Stimulated activated CD8-positive, alpha-beta memory T cell treated with anti-CD3 and anti-CD28 coated beads, Interleukin-15, amount 100 ng/mL, for 48 hours (primary cell): ENCODE measurements around the gene EEPD1.

Experiments used
- DNase-seq, 2 donors: peaks; one replicate each; pipeline ENCODE4 v3.0.0-alpha.2; 2020; ENCODE audit warnings: low read depth in 2 of 2

EEPD1 gene

GRCh38 chr7:36279200-36279925, 126.3 kb downstream of the EEPD1 start:
- no peak for DNase-seq

DNA sequence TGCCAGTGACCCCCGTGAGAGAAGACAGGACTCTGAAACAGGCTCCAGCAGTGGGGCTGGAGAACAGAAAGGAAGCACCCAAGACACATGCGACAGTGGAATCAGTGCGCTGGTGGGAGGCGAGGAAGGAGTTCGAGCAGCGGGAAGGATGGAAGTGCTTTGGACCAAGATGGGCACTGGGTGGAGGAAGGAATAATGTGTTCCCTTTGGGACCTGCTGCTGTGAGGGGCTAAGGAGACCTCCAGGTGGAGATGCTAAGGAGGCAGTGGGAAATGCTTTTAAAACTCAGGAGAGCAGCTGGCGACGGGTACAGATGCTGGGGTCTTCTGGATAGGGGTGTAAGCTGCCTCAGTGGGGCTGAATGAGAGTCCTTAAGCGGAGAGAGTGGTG, 126.9 kb downstream of the EEPD1 start:
- DNase-seq = no peak

- DNase-seq = no peak
Measured at GRCh38 chr7:36280840-36281812, 128.1 kb downstream of the EEPD1 start.

DNA sequence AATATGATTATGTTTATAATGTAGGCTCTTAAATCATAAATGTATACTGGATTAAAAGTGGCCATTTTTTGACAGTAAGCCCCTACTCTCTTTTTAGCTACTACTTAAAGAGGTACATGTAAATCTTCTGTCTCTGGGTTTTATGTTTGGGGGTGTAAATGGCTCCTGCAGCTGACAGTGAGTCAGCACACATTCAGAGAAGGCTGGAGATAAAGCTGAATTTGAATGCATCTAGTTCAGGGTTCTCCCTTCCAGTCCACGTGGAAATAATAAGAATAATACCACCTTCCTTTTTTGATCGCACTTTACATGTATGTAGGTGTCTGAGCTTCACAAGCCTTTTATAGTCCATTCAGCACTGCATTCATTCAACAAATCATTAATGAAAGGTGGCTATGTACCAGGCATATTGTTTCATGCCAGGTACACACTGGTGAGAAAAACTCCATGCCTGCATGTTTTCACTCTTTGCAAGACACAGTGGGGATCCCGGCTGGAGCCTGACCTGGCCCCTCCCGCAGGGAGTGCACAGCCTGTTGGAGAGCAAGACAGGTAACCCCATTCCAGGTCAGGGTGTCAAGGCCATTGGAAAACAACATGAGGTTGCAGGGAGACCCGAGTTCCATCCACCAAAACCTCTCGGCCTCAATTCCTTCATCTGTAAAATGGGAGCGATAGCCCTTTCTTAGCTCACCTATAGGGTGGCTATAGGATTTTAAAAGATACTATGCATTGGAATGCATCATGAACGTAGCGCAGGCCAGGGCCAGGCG, 129.1 kb downstream of the EEPD1 start:
- no peak for DNase-seq

DNA sequence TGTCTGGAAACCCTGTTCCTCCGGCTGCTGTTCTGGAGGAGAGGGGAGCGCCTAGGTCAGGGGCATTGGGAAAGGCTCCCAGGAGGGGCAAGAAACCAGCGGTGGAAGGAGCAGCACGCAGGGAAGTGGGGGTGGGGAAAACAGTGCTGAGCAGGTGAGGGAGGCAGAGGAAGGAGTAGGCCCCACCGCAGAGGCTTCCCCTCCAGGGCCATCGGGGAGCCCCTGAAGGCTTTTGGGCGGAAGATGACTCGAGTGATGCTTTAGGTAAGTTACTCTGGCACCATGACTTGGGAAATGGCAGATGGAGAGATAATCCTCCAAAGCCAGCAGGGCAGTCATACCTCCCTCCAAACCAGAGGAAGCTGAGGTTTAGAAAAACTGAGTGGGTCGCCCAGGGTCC, 130.1 kb downstream of the EEPD1 start:
- peak; percentile 19 to 28 for DNase-seq

DNA sequence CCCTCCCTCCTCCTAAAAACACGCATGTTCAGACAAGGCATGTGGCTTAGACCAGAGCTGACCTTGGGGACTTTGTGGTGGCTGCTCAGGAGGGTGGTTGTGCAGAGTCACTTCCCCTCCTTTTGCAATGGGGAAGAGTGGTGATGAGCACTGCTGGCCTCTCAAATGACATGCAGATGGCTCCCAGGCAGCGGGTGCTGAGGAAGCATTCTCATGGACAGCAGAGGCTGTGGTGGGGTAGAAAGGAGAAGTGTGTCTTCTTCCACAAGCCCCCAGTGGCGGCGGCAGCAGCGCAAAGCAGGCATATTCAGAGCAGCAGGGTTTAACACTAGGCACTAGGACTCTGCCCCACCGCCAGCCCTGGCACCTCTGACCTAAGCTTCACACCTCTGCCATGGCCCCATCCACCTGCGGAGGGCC, 130.7 kb downstream of the EEPD1 start:
- no peak for DNase-seq

DNA sequence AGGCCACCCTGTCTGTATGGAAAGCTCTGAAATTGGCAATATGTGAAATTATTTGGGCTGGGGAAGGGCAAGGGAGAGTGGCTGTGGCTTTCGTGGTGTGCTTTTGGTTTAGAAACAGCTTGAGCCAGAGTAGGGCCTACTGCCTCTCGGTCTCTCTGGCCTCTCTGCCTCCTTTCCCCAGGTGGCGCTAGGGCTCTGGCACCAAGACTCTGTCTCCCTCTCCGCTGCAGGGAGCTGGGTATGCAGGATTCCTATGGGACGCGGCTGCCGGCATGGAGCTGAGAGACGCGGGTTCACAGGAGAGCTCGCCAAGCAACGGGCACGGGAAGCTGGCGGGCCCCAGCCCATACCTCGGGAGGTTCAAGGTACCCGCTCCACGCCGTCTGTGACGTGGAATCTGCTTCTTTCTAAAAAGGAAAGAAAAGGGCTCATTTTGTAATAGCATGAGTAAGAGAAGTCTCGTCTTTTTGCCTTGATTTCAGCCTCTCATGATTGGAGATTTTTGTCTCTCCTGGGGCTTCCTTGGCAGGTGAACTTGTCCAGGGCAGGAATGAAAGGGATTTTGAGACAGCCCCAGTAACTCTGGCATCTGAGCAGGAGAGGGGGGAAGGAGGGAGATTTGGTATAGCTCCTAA, 131.5 kb downstream of the EEPD1 start:
- no peak for DNase-seq

- no peak for DNase-seq
Measured at GRCh38 chr7:36285276-36285675, 132.2 kb downstream of the EEPD1 start.

DNA sequence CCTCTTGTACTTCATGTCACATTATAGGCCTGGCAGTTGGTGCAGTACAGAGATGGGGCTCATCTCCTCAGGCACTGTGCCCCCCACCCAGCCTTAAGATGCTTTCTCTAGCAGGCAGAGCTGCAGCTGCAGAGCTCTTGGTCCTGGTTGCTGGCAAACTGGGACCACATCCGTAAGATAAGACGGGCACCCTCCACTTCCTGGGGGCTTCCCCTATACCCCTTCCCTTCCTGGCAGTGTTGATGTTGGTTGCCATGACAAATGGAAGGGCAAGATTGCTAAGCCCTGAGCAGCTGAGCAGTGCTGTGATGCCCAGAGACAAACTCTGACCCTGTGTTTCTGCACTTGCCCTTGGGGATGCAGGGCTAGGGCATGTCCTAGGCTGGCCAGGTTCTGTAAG, 133.2 kb downstream of the EEPD1 start:
- peak; percentile 32 to 41 for DNase-seq

DNA sequence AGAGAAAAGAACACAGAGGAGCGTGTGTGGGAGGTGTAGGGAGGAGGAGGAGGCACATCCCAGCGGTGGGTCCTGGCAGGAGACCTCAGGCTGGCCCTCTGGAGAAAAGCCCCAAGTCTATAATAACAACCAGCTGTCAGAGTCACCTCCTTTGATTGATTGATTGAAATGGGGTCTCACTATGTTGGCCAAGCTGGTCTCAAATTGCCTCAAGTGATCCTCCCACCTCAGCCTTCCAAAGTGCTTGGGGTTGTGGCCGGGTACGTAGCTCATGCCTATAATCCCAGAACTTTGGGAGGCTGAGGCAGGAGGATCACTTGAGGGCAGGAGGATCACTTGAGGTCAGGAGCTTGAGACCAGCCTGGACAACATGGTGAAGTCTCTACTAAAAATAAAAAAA, 133.6 kb downstream of the EEPD1 start:
- DNase-seq = no peak

- peak in 1 of 2 donors; percentile 50 for DNase-seq
Measured at GRCh38 chr7:36287371-36288241, 134.6 kb downstream of the EEPD1 start.

DNA sequence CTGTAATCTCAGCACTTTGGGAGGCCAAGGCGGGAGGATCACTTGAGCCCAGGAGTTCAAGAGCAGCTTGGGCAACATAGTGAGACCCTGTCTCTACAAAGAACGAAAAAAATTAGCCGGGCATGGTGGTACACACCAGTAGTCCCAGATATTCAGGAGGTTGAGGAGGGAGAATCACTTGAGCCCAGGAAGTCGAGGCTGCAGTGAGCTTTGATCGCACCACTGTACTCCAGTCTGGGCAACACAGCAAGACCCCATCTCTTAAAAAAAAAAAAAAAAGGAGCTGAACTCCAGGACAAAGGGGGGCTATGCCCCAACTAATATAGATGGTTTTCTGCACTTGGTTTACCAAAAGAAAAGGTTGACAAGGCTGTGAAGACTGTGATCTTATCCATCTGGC, 135.4 kb downstream of the EEPD1 start:
- DNase-seq = no peak

- DNase-seq = no peak
Measured at GRCh38 chr7:36289833-36290661, 137.0 kb downstream of the EEPD1 start.

GRCh38 chr7:36291387-36292316, 138.6 kb downstream of the EEPD1 start:
- peak; percentile 48 to 50 for DNase-seq

- DNase-seq = no peak
Measured at GRCh38 chr7:36295090-36295489, 142.0 kb downstream of the EEPD1 start.

- no peak for DNase-seq
Measured at GRCh38 chr7:36296284-36296683, 143.2 kb downstream of the EEPD1 start.

GRCh38 chr7:36297364-36298009, 144.4 kb downstream of the EEPD1 start:
- no peak for DNase-seq

- no peak for DNase-seq
Measured at GRCh38 chr7:36298106-36298505, 145.1 kb downstream of the EEPD1 start.
